NCI-H1930 (cell line): ENCODE results near the gene EFNB3.

Source experiments
- DNase-seq, 2 experiments: peaks; one replicate each; lab custom pipeline; 2025; lab: John Stamatoyannopoulos, UW

EFNB3 gene

DNA sequence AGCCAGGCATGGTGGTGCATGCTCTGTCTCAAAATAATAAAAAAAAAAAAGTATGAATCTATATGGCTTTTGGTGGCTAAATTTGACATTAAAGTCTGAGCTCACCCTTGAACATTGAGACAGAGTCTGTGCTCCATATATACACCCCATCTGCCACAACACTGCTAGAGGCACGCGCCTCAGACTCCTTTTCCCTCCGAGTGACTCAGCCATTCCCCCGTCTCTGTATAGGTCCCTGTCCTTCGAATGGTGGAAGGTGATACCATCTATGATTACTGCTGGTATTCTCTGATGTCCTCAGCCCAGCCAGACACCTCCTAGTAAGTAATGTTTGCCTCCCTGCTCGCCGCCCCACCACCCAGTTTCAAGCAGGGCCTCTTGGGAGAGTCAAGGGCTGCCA, 4.5 kb upstream of the EFNB3 start:
- DNase-seq: no peak

DNA sequence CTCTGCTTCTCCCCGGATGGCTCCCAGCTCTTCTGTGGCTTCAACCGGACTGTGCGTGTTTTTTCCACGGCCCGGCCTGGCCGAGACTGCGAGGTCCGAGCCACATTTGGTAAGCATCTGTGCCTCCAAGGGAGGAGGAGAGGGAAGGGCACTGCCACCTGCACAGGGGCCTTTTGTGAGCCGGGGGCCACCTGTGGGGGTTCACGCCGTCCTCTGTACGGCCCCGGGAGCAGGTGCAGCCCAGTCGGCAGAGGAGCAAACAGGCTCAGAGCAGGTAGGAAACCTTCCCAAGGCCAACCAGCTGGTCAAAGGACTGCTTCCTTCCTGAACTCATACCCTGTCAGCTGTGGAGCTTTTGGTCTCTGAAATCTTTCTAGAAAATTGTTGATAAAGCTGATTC, 3.3 kb upstream of the EFNB3 start:
- DNase-seq: no peak

DNA sequence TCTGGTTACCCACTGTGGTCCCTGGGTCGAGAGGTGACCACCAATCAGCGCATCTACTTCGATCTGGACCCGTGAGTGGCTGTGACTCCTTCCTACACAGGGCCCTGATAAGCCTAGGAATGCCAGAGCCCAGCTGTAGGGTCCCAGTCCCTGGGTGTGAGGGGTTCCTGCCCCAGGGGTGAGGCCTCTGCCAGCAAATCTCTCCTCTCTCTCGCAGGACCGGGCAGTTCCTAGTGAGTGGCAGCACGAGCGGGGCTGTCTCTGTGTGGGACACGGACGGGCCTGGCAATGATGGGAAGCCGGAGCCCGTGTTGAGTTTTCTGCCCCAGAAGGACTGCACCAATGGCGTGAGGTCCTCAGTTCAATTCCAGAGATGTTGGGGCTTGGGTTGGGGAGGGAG, 2.2 kb upstream of the EFNB3 start:
- DNase-seq: no peak

DNA sequence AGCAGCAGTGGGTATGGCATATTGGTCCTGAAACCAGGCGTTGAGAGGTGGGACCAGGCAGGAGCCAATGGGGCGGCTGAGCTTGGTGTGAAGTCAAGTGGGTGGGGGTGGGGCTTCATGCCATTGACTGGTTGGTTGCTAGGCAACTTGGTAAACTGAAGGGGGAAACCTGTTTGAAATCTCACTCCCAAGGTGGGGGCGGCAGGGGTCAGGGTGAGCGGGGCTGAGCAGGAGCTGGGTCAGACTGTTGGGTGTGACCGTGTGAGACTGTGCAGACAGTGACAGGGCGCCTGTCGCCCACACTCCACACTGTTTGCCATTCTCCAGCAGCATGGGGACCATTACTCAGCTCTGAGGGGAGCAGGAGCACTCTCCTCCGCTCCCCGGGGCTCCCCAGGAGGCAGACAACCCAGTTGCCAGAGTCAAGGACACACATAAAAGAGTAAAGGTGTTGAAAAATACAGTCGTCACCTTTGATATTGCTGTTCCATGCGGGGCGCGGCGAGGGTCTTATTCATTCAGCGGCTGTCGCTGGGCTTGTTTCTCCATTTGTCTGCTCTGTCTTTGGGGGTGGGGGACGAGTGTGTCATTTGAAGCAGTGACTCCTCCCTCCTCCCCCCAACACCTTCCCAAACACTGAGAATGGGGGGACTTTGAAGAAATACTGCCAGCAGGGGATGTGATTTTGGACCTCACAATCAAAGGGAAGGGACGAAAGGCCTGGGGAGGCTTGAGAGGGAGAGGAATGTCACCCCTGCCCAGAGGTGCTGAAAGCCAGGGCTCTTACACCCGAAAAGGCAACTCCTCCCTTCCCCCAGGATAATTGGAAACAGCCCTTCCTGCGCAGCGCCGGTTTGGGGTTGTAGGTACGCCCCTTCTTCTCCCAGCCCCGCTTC, 1.2 kb upstream of the EFNB3 start:
- DNase-seq: peak; percentile 64 to 66

DNA sequence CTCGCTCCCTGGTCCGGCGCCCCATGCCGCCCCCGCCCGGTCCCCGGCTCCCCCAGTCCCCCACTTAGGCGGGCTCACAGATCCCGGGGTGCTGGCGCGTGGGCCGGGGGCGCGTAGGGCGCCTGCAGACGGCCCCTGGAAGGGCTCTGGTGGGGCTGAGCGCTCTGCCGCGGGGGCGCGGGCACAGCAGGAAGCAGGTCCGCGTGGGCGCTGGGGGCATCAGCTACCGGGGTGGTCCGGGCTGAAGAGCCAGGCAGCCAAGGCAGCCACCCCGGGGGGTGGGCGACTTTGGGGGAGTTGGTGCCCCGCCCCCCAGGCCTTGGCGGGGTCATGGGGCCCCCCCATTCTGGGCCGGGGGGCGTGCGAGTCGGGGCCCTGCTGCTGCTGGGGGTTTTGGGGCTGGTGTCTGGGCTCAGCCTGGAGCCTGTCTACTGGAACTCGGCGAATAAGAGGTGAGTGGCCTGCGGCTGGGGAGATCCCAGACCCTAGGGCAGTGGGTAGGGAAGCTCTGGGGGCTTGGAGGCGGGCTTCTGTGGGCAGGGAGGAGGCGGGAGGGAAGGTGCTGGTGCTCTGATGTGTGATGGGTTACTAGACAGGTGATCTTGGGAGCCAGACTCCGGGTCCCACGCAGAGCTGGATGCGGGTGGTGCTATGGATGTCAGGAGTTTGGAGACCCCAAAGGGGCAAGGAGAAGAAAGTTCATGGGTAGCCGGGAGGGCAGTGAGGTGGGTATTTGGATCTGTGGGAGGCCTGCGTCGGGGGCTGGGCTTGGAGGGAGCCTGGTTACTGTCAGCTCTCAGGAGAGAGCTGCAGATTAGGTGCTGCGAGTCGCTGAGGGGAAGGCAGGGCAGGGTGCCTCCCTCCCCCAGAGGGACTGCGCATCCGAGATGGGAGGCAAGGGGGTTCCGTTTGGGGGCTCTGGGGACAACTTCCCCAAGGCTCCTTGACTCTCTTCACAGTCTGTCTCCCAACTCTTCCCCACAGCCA, 560 bp downstream of the EFNB3 start:
- no peak for DNase-seq

DNA sequence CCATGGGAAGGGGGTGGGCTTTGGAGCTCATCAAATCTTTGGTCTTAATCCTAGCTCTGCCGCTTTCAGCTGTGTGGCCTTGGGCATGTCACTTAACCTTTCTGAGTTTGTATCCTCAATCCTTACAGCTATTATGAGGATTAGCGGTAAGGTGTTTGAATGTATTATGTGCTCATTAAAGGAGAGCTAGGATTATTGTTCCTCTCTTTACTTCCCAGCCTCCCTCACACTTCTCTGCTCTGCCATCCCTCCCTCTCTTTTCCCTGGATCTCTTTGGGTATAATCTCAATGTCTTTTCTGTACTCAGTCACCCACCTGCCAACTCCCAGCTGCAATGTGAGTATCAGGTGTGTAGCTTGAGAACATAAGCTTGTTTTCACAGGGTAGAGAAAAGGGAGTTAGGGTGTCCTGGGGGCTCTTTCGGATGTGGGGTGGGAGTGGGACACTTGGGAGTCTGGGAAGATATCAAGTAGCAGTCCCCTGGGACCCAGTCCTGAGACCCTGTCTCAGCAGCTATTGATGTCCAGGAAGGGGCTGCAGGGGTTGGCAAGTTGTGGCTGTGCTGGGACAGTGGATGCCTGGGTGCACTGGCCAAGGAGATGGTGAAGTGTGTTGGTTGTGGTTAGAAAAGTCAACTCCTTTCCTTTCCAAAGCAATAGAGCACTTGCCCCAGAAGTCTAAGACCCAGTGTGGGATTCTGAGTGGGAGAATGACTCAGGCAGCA, 1.8 kb downstream of the EFNB3 start:
- DNase-seq: no peak

DNA sequence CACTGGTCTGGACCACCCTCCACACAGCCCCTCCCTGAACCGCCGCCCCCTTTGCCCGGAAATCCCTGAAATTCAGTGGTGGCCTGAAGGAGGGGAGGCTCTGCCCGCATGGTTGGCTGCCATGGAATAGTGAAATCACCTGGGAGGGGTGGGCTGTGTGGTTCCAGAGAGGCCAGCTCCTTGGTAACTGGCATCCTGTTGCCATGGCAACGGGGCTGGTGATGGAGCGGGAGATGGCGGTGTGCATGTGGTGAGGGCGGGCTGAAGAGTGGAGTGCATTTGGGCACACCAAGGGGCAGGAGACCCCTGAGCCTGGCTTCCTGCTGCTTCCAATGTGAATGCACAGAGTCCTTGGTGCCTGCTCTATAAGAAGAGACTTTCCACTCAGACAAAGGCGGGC, 2.4 kb downstream of the EFNB3 start:
- DNase-seq: no peak

DNA sequence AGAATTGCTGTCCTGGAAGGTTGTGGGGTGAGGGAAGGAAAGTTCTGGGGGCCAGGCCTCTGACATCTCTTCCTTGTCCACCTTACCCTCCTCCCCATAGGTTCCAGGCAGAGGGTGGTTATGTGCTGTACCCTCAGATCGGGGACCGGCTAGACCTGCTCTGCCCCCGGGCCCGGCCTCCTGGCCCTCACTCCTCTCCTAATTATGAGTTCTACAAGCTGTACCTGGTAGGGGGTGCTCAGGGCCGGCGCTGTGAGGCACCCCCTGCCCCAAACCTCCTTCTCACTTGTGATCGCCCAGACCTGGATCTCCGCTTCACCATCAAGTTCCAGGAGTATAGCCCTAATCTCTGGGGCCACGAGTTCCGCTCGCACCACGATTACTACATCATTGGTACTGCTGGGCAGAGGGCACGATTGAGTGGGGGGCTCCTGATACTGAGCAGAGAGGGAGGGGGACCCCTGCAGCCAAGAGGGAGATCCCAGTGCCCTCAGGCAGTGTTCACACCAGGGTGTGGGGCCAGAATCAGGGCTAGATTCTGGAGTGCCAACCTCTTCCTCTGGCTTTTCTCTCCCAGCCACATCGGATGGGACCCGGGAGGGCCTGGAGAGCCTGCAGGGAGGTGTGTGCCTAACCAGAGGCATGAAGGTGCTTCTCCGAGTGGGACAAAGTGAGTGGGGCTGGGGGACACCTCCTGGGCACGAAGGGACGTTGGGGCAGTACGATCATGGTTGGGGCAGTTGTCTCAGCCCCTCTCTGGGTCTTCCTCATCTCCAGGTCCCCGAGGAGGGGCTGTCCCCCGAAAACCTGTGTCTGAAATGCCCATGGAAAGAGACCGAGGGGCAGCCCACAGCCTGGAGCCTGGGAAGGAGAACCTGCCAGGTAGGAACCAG, 3.1 kb downstream of the EFNB3 start:
- no peak for DNase-seq

DNA sequence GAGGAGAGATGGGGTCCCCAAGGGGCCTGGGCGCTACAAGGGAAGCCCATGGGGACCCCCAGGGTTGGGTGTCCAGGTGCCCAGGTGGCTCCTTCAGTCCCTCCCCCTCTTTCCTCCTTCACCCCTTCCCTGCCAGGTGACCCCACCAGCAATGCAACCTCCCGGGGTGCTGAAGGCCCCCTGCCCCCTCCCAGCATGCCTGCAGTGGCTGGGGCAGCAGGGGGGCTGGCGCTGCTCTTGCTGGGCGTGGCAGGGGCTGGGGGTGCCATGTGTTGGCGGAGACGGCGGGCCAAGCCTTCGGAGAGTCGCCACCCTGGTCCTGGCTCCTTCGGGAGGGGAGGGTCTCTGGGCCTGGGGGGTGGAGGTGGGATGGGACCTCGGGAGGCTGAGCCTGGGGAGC, 4.0 kb downstream of the EFNB3 start:
- no peak for DNase-seq

DNA sequence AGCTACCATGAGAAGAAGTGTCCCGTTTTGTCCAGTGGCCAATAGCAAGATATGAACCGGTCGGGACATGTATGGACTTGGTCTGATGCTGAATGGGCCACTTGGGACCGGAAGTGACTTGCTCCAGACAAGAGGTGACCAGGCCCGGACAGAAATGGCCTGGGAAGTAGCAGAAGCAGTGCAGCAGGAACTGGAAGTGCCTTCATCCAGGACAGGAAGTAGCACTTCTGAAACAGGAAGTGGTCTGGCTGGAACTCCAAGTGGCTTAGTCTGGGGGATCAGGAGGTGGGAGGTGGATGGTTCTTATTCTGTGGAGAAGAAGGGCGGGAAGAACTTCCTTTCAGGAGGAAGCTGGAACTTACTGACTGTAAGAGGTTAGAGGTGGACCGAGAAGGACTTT, 5.3 kb downstream of the EFNB3 start:
- no peak for DNase-seq

DNA sequence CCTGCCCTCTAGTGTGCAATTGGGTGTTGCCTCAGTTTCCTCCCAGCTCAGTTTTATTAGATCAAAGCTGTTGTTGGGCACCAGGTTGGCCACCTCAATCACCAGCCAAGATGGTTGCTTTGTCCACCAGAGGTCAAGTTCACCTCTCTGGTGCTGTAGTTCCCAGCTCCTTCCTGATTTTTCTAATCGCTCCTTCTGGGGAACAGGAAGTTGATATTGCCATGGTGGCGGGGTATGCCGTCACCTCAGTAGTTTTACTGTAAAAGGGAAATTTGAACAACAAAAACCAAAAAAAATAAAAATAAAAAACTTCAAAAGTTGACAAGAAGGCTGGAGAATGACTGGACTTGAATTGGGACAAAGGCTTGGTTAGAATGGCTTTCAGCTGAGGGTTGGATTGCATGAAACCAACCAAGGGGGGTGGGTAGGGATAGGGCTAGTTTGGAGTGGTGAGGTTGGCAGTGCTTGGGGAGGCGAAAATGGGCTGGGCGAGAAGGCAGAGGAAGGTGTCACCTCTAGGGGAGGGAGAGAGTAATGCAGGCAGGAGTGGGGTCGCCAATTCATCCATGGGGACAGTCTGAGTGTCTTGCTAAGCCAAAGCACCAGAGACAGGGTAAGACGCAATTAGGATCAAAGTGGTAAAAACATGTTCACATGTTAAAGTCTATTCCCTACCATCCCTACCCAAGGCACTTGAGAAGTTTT, 6.2 kb downstream of the EFNB3 start:
- DNase-seq: no peak

DNA sequence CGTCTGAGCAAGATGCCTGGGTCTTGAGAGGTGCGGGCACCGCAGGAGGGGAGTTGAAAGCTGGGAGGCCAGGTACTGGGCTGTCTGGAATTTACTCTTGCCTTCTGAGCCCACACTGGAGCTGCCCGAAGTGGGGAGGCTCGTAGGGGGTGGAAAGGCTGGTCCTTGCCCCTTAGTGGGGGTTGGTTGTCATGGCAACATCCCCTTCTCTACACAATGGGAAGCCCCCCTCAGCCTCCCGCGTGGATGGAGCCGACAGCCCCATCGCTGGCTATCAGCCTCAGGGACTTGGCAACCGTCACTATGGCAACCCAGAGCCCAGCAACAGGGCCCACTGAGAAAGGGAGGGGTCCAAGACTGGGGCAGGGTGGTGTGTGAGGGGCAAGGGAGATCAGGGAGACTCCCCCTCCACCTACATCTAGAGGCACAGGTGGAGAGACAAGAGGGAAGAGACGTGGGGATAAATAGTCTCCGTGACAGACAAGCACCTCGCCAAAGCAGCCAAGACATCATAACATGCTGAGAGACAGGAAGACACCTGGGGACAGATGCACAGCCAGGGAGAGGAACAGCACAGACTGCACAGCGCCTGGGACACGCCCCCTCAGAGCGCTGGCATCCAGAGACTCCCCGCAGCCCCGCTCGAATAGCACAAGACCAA, 7.2 kb downstream of the EFNB3 start:
- no peak for DNase-seq

DNA sequence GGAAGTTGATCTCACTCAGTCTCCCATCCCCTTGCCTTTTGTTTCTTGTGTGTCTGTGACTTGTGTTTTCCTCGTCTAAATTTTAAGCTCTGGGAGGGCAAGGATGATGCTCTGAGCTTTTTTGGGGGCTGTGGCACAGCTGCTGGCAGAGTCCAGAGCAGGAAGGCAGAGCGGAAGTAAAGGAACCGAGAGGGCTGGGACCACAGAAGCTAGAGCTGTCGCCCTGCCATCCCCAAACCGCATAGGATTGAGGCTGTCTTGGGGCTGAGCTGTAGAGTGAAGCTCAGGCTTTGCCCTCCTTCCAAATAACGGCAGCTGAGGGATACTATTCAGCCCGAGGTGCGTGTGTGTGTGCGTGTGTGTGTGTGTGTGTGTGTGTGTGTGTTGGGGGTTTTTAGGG, 8.8 kb downstream of the EFNB3 start:
- DNase-seq: no peak

DNA sequence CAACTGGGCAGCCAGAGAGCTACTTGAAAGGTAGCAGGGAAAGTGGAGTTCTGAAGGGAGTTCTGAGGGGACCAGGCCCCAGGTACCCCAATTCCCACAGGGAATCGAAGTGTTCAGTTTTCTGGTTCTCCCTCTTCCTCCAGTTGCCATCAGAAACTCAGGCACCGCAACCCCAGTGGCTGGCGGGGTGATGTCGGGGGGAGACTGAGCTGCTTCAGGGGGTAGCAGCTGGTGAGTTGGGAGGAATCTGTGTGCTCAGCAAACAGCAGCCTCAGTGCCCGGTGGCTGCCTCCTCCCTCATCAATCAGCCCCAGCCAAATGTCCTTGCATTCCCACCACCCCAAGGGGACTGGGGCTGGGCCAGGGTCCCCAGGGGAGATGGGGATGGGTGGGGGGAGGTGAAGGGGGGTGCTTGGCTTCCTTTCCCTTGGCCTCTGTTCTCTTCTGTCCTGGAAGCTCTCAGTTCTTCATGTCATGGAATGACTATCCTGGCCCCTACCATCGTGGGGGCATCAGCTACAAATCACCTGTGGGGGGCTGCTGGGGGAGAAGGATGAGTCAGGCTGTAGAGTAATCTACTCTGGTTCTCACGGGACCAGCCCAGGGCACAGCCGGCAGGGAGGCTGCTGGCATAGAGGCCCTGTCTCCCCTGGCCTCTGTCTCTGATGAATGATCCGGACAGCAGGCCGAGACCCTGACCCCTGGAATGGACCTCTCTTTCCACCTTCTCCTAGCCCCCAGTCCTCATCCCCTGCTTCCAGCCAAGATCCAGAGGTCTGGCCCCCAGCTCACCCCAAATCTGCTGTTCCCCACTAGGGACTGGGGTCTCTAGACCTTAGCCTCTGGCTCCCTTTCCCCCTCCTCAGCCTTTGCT, 10.0 kb downstream of the EFNB3 start:
- DNase-seq: no peak

DNA sequence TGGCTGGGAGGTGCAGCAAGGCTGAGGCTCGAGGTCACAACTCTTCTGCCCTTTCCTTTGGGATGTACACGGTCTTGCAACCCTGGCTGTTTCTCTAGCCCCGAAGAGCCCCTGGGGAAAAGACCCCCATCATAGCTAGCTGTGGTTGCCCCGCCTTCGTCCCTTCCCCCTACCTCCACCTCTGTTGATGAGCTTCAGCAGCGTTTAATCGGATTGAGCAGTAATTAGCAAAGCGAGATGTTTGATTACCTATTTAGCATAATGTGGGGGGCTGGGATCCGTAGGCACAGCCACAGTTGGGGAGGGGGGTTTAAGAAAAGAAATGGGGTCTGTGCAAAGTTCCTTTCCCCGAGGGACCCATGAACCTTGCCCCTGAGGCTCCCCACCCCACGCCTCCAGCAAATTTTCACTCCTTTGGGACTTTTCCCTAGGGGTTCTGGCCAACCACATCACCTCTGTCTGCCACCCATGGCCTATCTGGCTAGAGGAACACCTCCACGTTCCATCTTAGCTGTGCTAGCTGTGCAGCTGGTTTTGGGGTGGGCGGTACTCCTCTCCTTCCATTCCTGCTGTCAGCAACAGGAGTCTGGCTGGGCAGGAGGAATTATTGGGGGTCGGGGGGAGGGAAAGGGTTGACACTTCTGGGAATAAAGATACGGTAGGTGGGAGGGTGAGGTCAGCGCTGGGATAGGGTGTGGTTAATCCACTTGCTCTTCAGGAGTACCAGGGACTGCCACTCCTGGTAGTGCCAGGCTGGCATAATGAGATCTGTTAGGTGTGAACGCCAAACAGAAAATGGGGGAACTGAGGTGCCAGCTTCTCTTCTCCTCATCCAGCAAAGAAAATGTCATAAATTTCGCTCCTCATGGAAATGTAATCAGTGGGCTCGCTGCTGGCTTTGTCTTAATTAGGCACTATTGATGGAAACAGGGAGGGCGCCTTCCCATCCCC, 11.2 kb downstream of the EFNB3 start:
- no peak for DNase-seq

DNA sequence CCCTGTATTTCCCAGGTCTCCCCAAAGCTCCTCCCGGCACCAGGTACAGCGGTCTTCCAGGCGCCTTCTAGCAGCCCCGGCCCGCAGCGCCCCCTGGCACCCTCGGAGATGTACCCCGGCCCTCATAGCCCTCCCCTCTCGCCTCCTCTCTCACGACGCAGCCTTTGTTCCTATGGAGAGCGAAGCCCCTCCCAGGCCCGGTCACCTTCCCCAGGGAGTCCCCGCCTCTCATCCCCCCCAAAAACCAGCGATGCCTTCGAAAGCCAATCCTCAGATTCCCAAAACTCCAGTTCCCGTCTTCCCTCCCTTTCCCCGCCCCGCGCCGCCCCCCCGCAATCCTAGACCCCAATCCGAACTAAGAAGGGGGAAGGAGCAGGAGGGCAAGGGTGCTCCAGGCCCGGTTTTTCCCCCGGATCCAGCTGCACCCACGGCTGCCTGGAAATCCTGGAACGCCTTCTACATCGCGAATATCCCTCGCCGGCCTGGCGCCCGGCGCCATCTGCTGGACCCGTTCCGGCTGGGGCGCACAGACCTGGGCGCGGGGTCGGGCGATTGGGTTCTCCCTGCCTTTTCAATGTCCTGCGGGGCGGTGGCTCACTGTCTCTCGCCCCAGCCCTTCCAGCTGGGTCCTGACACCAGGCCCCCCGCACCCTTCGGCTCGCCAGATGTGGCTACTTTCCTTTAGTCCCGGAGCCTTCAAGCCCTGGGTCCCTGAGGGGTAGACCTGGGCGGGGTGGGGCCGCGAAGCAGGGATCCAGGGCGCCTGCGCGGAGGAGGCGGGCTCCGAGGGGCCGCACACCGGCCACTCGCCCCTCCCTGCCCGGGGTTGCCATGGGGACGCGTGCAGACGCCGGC, 12.1 kb downstream of the EFNB3 start, which contains the start of gene DNAH2:
DNAH2 (plus strand) TSS at position 844 of the 855 bp plus-strand sequence. CDS start 1,991 bp downstream, outside the sequence.
- peak; percentile 92 to 93 for DNase-seq
